Eye (tissue), 1 donor: ENCODE measurements around the gene NOS1.
A peak's percentile ranks its signal among the peaks of the same experiment; 100 is the strongest.
"Not testable (repeated sequence)": the region's sequence is repeated elsewhere in the genome, so short reads cannot be mapped to it uniquely, and the experiment has no call there.

Experiments used
- DNase-seq: peaks from one replicate; pipeline ENCODE4 v3.0.0-alpha.2; 2015

The NOS1 gene

GRCh38 chr12:117202033-117202432 lies 159.4 kb downstream of the NOS1 start:
- no peak for DNase-seq

- not testable (repeated sequence) for DNase-seq
Measured at GRCh38 chr12:117199956-117200744, 161.3 kb downstream of the NOS1 start.

- DNase-seq, result not testable (repeated sequence)
Measured at GRCh38 chr12:117196334-117196733, 165.1 kb downstream of the NOS1 start.

GRCh38 chr12:117195027-117195426 lies 166.4 kb downstream of the NOS1 start:
- DNase-seq, result not testable (repeated sequence)

- DNase-seq, result no peak
Measured at GRCh38 chr12:117193903-117194302, 167.5 kb downstream of the NOS1 start.

GRCh38 chr12:117192581-117192980 lies 168.8 kb downstream of the NOS1 start:
- not testable (repeated sequence) for DNase-seq

- DNase-seq, result no peak
Measured at GRCh38 chr12:117192057-117192456, 169.4 kb downstream of the NOS1 start.

GRCh38 chr12:117190210-117190781 lies 171.1 kb downstream of the NOS1 start, which contains the start of gene FBXO21:
FBXO21 (minus strand) TSS chr12:117190470; CDS start chr12:117190456, 14 bp downstream.
- DNase-seq, result peak; percentile 96

- DNase-seq, result peak; percentile 81
Measured at GRCh38 chr12:117189725-117190209, 171.7 kb downstream of the NOS1 start.

GRCh38 chr12:117188961-117189724 lies 172.3 kb downstream of the NOS1 start:
- DNase-seq, result peak; percentile 67

GRCh38 chr12:117188121-117188665 lies 173.2 kb downstream of the NOS1 start:
- DNase-seq, result no peak

GRCh38 chr12:117187421-117187820 lies 174.0 kb downstream of the NOS1 start:
- DNase-seq, result no peak

- DNase-seq, result no peak
Measured at GRCh38 chr12:117182866-117183265, 178.6 kb downstream of the NOS1 start.

GRCh38 chr12:117181468-117181843 lies 180.0 kb downstream of the NOS1 start:
- DNase-seq, result not testable (repeated sequence)

- no peak for DNase-seq
Measured at GRCh38 chr12:117180758-117181467, 180.5 kb downstream of the NOS1 start.

GRCh38 chr12:117178745-117179144 lies 182.7 kb downstream of the NOS1 start:
- DNase-seq, result no peak

GRCh38 chr12:117178301-117178700 lies 183.1 kb downstream of the NOS1 start:
- DNase-seq, result no peak

GRCh38 chr12:117172168-117172567 lies 189.3 kb downstream of the NOS1 start:
- no peak for DNase-seq

- DNase-seq, result no peak
Measured at GRCh38 chr12:117171499-117172162, 189.8 kb downstream of the NOS1 start.

GRCh38 chr12:117169548-117169947 lies 191.9 kb downstream of the NOS1 start:
- no peak for DNase-seq

- DNase-seq, result no peak
Measured at GRCh38 chr12:117168976-117169375, 192.4 kb downstream of the NOS1 start.

GRCh38 chr12:117167769-117168168 lies 193.7 kb downstream of the NOS1 start:
- no peak for DNase-seq
